Lower lobe of right lung (tissue), 2 donors: ENCODE measurements around the gene DLEC1. TPM values are rescaled to one million over a fixed set of nuclear protein-coding genes. Genes with fewer than 3 reads are reported as not detected.

Source experiments
- ATAC-seq, 2 donors: fragments of 200-7000 bp; cut with Tn5 transposase; one replicate each; pipeline ENCODE4 v1.9.1; 2020 to 2022; ENCODE audit warnings: mild to moderate bottlenecking in 2 of 2, moderate library complexity in 2 of 2
- DNase-seq: peaks from one replicate; pipeline ENCODE4 v3.0.0-alpha.2; 2020
- H3K27ac ChIP-seq: fragments of 200-600 bp; one replicate; pipeline ENCODE4 v1.8.0; 2022
- H3K27me3 ChIP-seq: fragments of 200-600 bp; one replicate; pipeline ENCODE4 v1.8.0; 2022; ENCODE audit warnings: low read depth
- H3K36me3 ChIP-seq: fragments of 200-600 bp; one replicate; pipeline ENCODE4 v1.8.0; 2022; ENCODE audit warnings: mild to moderate bottlenecking
- H3K4me1 ChIP-seq: fragments of 200-600 bp; one replicate; pipeline ENCODE4 v1.8.0; 2022
- H3K4me3 ChIP-seq: fragments of 200-600 bp; one replicate; pipeline ENCODE4 v1.8.0; 2022; ENCODE audit warnings: mild to moderate bottlenecking
- H3K9me3 ChIP-seq: fragments of 200-600 bp; one replicate; pipeline ENCODE4 v1.8.0; 2022
- intact Hi-C: fragments of 100-400 bp; cut with DNase I; formaldehyde crosslinking; loops from one replicate; pipeline ENCODE4 v1.11.0; 2022
- total RNA-seq: library from RNA; stranded (reverse); fragmentation: NEBNext Ultra II Directional; extraction: Animal tissue kit (Norgen Biotek cat#: 25700); gene quantifications from one replicate; pipeline ENCODE4 v1.2.1, GENCODE V29; 2021
- TF ChIP-seq, protein P1 (sequence below): fragments of 200-600 bp; IDR thresholded peaks from one replicate; pipeline ENCODE4 v1.8.0; 2022; ENCODE audit warnings: antibody characterized with exemption, mild to moderate bottlenecking
- donor health status: DM: no; HTN: yes; CAD: no; lungs with severe emphysema.

DLEC1 gene
- total RNA-seq, 1 donor from 2014 or later, result 15.0 TPM

DNA sequence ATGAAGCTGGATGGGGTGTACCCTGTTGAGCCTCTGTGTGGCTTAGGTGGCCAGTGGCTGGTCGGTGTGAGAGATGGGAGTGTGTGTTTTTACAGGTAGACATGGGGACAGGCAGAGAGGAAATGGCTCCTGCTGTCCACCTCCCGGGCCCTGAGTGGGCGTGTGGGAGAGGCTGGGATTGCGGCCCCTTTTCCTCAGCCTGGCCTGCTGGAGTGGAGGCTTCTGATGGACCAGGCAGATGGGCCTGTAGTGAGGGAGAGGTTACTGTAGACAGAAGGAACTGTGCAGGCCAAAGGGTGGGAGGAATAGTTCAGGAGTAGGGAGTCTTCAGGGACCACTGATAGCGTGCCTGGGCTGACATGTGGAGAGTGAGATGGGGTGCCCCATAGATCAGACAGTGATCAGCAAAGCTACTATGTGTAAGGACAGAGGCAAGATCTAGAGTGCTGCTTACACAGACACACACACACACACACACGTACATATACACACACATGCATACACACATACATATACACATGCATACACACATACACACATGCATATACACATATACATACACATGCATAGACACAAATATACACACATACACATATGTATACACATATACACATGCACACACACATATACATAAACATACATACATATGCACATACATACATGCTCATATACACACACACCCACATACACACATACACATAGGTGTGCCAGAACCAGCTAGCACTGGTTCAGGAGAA, 71.5 kb downstream of the DLEC1 start:
- H3K36me3 ChIP-seq, result no peaks in the 10 kb centered on the region
- DNase-seq, result no peak
- no peaks in the 10 kb centered on the region for H3K9me3 ChIP-seq
- TF ChIP-seq, protein P1, sequence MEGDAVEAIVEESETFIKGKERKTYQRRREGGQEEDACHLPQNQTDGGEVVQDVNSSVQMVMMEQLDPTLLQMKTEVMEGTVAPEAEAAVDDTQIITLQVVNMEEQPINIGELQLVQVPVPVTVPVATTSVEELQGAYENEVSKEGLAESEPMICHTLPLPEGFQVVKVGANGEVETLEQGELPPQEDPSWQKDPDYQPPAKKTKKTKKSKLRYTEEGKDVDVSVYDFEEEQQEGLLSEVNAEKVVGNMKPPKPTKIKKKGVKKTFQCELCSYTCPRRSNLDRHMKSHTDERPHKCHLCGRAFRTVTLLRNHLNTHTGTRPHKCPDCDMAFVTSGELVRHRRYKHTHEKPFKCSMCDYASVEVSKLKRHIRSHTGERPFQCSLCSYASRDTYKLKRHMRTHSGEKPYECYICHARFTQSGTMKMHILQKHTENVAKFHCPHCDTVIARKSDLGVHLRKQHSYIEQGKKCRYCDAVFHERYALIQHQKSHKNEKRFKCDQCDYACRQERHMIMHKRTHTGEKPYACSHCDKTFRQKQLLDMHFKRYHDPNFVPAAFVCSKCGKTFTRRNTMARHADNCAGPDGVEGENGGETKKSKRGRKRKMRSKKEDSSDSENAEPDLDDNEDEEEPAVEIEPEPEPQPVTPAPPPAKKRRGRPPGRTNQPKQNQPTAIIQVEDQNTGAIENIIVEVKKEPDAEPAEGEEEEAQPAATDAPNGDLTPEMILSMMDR, result no peak
- no peak for ATAC-seq
- no peak overlapping the region for H3K4me3 ChIP-seq
- no peaks in the 10 kb centered on the region for H3K27me3 ChIP-seq
- no peak overlapping the region for H3K27ac ChIP-seq
- H3K4me1 ChIP-seq, result no peaks in the 10 kb centered on the region
- intact Hi-C loops, result no loop called here

DNA sequence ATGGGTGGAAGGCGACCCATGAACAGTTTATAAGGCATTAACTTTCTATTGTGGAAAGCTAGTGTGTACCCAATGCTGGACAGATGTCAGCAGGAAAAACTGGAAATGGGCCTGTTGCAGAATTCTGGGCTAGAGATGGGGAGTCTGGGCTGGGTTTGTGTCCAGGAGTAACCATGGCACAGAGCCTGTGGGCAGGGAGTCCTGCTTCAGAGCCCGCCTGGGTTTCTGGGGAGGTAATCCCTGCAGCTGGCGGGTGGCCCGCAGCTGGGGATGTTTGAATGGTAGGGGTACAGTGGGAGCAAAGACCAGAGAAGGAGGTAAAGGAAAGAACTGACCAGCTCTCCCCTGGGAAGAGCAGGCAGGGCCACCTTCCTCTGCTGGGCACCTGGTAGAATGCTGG, 72.2 kb downstream of the DLEC1 start:
- Histone ChIP-seq H3K36me3 (no peaks in the 10 kb centered on the region), H3K27me3 (no peaks in the 10 kb centered on the region), H3K4me3 (no peak overlapping the region), H3K4me1 (no peaks in the 10 kb centered on the region), H3K27ac (no peak overlapping the region), H3K9me3 (no peaks in the 10 kb centered on the region)
- TF ChIP-seq, protein P1, result no peak
- intact Hi-C loops, result no loop called here
- ATAC-seq (no peak), DNase-seq (no peak)

DNA sequence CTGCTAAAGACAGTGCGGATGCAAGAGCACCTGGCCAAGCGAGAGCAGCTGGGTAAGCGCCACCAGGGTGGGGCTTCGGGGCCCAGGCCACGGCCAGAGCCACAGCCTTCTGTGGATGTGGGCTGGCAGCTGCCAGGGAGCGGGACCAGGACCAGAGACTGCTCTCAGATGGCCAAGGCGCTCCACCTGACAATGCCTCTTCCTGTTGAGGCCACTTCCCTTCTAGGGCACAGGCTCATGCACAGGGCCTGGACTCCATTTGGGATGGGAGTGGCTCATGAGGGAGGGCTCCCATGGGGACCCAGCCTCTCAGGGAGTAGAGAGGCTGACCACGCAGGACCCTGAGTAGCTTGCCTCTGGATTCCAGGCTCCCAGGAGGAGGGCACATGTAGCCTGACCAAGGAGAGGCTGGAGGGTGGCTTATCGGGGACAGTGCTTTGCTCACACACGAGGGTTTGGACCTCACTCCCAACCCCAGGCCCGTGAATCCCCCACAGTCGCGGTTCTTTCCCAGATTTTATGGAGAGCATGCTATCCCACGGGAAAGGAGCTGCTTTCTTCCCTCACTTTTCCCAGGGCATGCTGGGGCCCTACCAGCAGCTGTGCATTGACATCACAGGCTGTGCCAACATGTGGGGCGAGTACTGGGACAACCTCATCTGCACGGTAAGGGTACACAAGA, 72.8 kb downstream of the DLEC1 start:
- H3K9me3 ChIP-seq, result no peaks in the 10 kb centered on the region
- H3K36me3 ChIP-seq, result no peaks in the 10 kb centered on the region
- DNase-seq, result peak; percentile 38

DNA sequence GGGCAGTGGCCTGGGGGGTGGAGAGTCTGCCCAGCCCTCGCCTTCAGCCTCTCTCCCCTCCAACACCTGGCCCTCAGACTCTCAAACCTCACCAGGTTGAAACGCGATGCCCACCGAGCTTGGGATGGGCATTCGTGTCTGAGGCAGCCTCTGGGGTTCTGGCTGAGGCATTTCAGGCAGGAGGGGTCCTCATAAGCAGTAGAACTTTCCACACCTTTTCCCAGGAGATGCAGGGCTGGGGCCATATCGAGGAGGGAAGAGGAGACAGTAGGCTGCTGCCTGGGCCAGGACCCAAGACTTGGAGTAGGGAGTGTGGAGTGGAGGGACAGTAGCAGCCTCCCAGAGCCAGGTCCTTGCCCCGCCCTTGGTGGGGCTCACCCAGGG, 73.4 kb downstream of the DLEC1 start:
- Histone ChIP-seq H3K4me1 (no peaks in the 10 kb centered on the region), H3K27me3 (no peaks in the 10 kb centered on the region), H3K27ac (no peak overlapping the region), H3K36me3 (no peaks in the 10 kb centered on the region), H3K9me3 (no peaks in the 10 kb centered on the region), H3K4me3 (no peak overlapping the region)
- DNase-seq (peak; percentile 35), ATAC-seq (no peak)
- TF ChIP-seq, protein P1, result no peak
- intact Hi-C loops, result no loop called here

More for the DNA sequence above, 72.8 kb downstream of the DLEC1 start:
- no peak for ATAC-seq
- Histone ChIP-seq H3K4me1 (no peaks in the 10 kb centered on the region), H3K4me3 (no peak overlapping the region), H3K27ac (no peak overlapping the region), H3K27me3 (no peaks in the 10 kb centered on the region)
- intact Hi-C loops, result no loop called here
- TF ChIP-seq, protein P1, result no peak

DNA sequence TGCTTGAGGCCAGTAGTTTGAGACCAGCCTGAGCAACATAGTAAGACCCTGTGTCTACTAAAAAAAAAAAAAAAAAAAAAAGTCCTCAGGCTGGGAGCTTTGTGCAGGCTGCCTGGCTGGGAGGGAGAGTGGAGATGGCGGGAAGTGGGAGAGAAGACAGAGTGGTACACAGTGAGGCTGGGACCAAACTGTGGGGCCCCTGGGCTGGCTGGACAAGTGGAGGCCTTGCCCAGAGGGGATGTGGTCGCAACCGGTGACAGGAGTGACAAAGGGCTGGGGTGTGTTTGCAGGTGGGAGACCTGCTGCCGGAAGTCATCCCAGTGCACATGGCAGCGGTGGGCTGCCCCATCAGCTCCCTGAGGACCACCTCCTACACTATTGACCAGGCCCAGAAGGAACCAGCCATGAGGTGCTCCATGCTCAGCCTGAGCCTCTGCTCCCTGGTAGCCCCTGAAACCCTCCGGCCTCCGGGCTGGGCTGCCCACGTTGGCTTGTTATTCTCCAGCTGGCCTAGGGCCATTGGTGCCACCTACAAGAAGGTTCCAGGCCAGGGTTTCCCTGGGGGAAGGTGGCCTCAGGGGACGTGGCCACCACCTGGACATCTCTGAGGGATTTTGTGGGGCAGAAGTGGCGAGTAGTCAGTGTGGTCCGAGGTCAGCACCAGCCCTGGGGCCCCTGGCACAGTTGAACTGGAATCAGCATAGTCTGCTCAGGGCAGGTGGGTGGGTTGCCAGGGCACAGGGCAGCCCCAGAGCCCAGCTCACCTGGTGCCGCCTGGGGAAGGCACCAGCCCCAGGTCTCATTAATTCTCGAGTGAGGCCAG, 75.3 kb downstream of the DLEC1 start:
- Histone ChIP-seq H3K36me3 (peaks cover 8% of the 10 kb centered on the region), H3K27ac (no peak overlapping the region), H3K4me3 (no peak overlapping the region), H3K9me3 (no peaks in the 10 kb centered on the region), H3K4me1 (peaks cover 5% of the 10 kb centered on the region), H3K27me3 (no peaks in the 10 kb centered on the region)
- intact Hi-C loops, result no loop called here
- ATAC-seq, result no peak
- peak; percentile 34 for DNase-seq
- TF ChIP-seq, protein P1, result no peak
